HepG2 (cell line): ENCODE data around the gene CCDC158. TPM values are rescaled to one million over a fixed set of nuclear protein-coding genes. Genes with fewer than 3 reads are reported as not detected.

Source experiments
- FUBP1 ChIP-seq: sonication (generic); formaldehyde crosslinking; IDR thresholded peaks from 2 replicates; pipeline ENCODE4 v1.5.1; 2020; ENCODE audit warnings: missing genetic modification reagents, mild to moderate bottlenecking, borderline replicate concordance
- HNF4A ChIP-seq: sonication (generic); formaldehyde crosslinking; IDR thresholded peaks from 2 replicates; pipeline ENCODE4 v1.4.0; 2020; ENCODE audit warnings: missing genetic modification reagents
- IKZF4 ChIP-seq: sonication (generic); formaldehyde crosslinking; IDR thresholded peaks from 2 replicates; pipeline ENCODE4 v1.5.1; 2020; ENCODE audit warnings: borderline replicate concordance, mild to moderate bottlenecking, low read depth, missing genetic modification reagents; ENCODE audit errors: not compliant biosample characterization
- SMC3 ChIP-seq: IDR thresholded peaks from 2 replicates; pipeline ENCODE4 v1.6.1; 2011; ENCODE audit warnings: low read length, improper control_type of control experiment
- SPEN ChIP-seq: sonication (generic); formaldehyde crosslinking; IDR thresholded peaks from 2 replicates; pipeline ENCODE4 v1.5.1; 2020; ENCODE audit warnings: low read depth, mild to moderate bottlenecking, missing genetic modification reagents
- TFDP1 ChIP-seq: IDR thresholded peaks from 2 replicates; pipeline ENCODE4 v1.6.1; 2016; ENCODE audit warnings: missing compliant biosample characterization, missing genetic modification reagents, borderline replicate concordance
- polyA plus RNA-seq, 8 experiments: library from polyadenylated mRNA; depleted of rRNA in 3 of 8; stranded (reverse) in 7 of 8; unstranded in 1 of 8; fragments of >200 nt; fragmentation: Illumina TruSeq in 4 of 8; extraction: Trizol in 4 of 8; gene quantifications; 2 replicates each; pipeline versions ENCODE4 v1.2.1 to v1.2.3, GENCODE V29; 2011 to 2016; ENCODE audit warnings: low read depth in 4 of 8, missing spikeins in 1 of 8, mixed read lengths in 1 of 8; ENCODE audit not compliant: insufficient read depth in 1 of 8
- total RNA-seq, 5 experiments: library from RNA; depleted of rRNA; stranded (reverse); fragments of >200 nt; fragmentation: Illumina TruSeq; extraction: Trizol; gene quantifications; 2 replicates each; pipeline ENCODE4 v1.2.3, GENCODE V29; 2016; ENCODE audit warnings: low read depth in 1 of 5
- TF ChIP-seq, protein P1 (sequence below), 2 experiments: sonication (generic) in 1 of 2; formaldehyde crosslinking in 1 of 2; IDR thresholded peaks; 2 replicates each; pipeline versions ENCODE4 v1.4.0 to v1.6.1; 2016 to 2020; ENCODE audit warnings: borderline replicate concordance in 1 of 2, low read depth in 1 of 2, mild to moderate bottlenecking in 1 of 2, missing genetic modification reagents in 1 of 2
- TF ChIP-seq, protein P2 (sequence below): sonication (generic); formaldehyde crosslinking; IDR thresholded peaks from 2 replicates; pipeline ENCODE4 v1.5.0; 2020; ENCODE audit warnings: mild to moderate bottlenecking, missing genetic modification reagents, borderline replicate concordance

The CCDC158 gene
- total and polyA plus RNA-seq, 2 of the 13 experiments (the other 11 are each of a cell fraction or from before 2014, with no cell fraction given) = not detected

DNA sequence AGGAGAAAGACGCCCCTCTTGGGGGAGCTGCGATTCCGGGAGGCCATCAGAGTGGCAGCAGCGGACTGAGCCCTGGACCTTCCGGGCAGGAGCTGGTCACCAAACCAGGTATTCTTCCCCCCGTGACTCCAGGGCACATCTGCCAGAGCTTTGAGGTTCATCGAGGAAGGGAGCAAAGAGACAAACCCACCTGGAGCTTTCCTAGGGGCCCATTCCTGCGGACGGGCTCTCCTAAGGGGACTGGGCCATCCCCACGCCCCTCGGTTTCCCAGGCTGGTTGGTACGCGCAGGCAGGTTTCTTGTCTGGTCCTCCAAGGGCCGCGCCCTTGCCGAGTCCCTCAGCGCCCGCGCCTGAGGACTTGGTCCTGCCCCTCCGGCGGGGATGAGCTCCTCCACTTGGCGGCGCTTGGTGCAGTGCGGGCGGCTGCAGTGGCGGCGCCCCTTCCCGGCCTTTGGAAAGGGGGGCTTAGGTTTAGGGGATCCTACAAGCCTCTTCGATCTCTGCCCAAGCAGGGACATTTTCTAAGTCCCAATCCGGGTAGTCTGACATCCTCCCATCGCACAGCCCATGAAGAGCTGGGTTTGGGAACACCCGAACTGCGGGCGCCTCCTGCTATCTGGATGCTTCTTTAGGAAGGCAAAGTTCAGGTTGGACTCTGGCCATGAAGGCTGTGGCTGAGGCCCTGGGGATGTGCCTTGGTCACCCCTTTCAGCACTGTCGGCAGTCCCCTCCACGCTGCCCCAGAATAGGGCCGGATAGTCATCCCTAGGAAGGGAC lies 113.9 kb downstream of the CCDC158 start (continued):
- TF ChIP-seq, protein P1, sequence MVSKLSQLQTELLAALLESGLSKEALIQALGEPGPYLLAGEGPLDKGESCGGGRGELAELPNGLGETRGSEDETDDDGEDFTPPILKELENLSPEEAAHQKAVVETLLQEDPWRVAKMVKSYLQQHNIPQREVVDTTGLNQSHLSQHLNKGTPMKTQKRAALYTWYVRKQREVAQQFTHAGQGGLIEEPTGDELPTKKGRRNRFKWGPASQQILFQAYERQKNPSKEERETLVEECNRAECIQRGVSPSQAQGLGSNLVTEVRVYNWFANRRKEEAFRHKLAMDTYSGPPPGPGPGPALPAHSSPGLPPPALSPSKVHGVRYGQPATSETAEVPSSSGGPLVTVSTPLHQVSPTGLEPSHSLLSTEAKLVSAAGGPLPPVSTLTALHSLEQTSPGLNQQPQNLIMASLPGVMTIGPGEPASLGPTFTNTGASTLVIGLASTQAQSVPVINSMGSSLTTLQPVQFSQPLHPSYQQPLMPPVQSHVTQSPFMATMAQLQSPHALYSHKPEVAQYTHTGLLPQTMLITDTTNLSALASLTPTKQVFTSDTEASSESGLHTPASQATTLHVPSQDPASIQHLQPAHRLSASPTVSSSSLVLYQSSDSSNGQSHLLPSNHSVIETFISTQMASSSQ (IDR thresholded peaks at IDR 0.05; ENCODE audit: low read depth) = no peak
- TF ChIP-seq, protein P1 (CRISPR knock-in tag; IDR thresholded peaks at IDR 0.05; ENCODE audit: borderline replicate concordance) = 0 out of 2 replicates have a peak, but pooled peaks have one; percentile 11
- TF ChIP-seq SPEN (peak; percentile 16; the same call in 1 of the 2 replicates), IKZF4 (CRISPR knock-in tag) (peak; percentile 55), FUBP1 (no peak), HNF4A (peak; percentile 25; the same call in 1 of the 2 replicates), TFDP1 (CRISPR knock-in tag) (0 out of 2 replicates have a peak, but pooled peaks have one; percentile 26), SMC3 (peak; percentile 8; the same call in 1 of the 2 replicates)
- TF ChIP-seq, protein P2, sequence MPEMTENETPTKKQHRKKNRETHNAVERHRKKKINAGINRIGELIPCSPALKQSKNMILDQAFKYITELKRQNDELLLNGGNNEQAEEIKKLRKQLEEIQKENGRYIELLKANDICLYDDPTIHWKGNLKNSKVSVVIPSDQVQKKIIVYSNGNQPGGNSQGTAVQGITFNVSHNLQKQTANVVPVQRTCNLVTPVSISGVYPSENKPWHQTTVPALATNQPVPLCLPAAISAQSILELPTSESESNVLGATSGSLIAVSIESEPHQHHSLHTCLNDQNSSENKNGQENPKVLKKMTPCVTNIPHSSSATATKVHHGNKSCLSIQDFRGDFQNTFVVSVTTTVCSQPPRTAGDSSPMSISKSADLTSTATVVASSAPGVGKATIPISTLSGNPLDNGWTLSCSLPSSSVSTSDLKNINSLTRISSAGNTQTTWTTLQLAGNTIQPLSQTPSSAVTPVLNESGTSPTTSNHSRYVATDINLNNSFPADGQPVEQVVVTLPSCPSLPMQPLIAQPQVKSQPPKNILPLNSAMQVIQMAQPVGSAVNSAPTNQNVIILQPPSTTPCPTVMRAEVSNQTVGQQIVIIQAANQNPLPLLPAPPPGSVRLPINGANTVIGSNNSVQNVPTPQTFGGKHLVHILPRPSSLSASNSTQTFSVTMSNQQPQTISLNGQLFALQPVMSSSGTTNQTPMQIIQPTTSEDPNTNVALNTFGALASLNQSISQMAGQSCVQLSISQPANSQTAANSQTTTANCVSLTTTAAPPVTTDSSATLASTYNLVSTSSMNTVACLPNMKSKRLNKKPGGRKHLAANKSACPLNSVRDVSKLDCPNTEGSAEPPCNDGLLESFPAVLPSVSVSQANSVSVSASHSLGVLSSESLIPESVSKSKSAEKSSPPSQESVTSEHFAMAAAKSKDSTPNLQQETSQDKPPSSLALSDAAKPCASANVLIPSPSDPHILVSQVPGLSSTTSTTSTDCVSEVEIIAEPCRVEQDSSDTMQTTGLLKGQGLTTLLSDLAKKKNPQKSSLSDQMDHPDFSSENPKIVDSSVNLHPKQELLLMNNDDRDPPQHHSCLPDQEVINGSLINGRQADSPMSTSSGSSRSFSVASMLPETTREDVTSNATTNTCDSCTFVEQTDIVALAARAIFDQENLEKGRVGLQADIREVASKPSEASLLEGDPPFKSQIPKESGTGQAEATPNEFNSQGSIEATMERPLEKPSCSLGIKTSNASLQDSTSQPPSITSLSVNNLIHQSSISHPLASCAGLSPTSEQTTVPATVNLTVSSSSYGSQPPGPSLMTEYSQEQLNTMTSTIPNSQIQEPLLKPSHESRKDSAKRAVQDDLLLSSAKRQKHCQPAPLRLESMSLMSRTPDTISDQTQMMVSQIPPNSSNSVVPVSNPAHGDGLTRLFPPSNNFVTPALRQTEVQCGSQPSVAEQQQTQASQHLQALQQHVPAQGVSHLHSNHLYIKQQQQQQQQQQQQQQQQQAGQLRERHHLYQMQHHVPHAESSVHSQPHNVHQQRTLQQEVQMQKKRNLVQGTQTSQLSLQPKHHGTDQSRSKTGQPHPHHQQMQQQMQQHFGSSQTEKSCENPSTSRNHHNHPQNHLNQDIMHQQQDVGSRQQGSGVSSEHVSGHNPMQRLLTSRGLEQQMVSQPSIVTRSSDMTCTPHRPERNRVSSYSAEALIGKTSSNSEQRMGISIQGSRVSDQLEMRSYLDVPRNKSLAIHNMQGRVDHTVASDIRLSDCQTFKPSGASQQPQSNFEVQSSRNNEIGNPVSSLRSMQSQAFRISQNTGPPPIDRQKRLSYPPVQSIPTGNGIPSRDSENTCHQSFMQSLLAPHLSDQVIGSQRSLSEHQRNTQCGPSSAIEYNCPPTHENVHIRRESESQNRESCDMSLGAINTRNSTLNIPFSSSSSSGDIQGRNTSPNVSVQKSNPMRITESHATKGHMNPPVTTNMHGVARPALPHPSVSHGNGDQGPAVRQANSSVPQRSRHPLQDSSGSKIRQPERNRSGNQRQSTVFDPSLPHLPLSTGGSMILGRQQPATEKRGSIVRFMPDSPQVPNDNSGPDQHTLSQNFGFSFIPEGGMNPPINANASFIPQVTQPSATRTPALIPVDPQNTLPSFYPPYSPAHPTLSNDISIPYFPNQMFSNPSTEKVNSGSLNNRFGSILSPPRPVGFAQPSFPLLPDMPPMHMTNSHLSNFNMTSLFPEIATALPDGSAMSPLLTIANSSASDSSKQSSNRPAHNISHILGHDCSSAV (CRISPR knock-in tag) = 0 out of 2 replicates have a peak, but pooled peaks have one; percentile 24
